Suppressor macrophage treated with lipopolysaccharide for 1 hour (primary cell): ENCODE data around the gene HIGD1C.
"Not testable (repeated sequence)": the region's sequence is repeated elsewhere in the genome, so short reads cannot be mapped to it uniquely, and the experiment has no call there.

Experiments used
- DNase-seq, 3 donors: peaks; one replicate each; pipeline ENCODE4 v3.0.0-alpha.2; 2020 to 2022

HIGD1C gene

GRCh38 chr12:50952510-50952909 is at the start of gene HIGD1C:
Gene HIGD1C, plus strand, starts transcription at chr12:50952544. Its CDS starts 1,455 bp downstream, at chr12:50953999.
- no peak for DNase-seq

- DNase-seq, result not testable (repeated sequence)
Observed at GRCh38 chr12:50908479-50908878, 43.9 kb upstream of the HIGD1C start.

- not testable (repeated sequence) for DNase-seq
Observed at GRCh38 chr12:50912361-50912760, 40.0 kb upstream of the HIGD1C start.

DNA sequence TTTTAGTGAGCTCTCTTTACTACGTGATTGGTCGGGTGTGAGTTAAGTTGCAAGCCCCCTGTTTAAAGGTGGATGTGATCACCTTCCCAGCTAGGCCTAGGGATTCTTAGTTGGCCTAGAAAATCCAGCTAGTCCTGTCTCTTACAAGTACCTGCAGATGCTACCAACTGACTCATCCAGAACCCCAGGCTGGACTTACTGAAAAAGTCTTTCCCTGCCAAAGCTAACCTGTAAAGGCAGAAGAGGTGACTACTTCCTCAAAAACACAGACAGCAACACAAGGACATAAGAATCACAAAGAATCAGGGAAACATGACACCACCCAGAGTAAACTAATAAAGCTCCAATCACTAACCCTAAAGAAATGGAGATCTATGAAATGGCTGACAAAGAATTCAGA is 39.1 kb upstream of the HIGD1C start:
- DNase-seq, result no peak

DNA sequence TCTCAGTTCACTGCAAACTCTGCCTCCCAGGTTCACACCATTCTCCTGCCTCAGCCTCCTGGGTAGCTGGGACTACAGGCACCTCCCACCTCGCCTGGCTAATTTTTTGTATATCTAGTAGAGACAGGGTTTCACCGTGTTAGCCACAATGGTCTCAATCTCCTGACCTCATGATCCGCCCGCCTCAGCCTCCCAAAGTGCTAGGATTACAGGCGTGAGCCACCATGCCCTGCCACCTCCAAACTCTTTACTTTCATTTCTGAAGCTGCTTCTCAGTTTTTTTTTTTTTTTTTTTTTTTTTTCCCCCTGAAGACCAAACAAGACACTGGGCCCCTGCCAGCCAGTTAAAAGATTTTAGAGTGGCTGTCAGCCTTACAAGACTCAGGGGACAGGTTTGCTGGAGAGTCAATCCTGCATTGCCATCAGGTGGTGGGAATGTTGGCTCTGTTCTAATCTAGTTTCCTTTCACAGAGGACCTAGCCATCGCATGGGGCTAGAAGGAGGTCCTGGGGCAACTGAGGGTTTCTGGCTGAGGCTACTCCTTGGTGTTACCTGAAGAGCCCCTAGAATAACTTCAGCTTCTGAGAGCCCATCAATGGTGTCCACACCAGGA is 37.4 kb upstream of the HIGD1C start:
- no peak for DNase-seq

DNA sequence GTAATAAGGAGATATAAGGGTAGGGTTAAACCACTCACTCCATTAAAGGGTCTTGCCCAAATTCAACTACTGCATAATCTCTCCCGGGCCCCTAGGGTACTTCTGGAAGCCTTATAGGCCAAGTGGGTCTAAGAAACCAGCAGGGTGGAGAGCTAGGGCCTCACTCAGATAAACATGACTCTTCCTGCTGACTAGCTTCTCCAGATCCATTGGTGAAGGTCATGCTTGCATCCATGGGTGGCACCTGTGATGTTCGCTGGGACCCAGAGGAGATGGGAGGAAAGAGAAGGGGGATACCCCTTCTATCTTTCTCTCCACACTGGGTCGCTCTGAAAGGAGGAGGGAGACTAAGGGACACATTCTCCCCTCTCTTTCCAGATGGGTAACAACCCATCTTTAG is 36.1 kb upstream of the HIGD1C start:
- no peak for DNase-seq

DNA sequence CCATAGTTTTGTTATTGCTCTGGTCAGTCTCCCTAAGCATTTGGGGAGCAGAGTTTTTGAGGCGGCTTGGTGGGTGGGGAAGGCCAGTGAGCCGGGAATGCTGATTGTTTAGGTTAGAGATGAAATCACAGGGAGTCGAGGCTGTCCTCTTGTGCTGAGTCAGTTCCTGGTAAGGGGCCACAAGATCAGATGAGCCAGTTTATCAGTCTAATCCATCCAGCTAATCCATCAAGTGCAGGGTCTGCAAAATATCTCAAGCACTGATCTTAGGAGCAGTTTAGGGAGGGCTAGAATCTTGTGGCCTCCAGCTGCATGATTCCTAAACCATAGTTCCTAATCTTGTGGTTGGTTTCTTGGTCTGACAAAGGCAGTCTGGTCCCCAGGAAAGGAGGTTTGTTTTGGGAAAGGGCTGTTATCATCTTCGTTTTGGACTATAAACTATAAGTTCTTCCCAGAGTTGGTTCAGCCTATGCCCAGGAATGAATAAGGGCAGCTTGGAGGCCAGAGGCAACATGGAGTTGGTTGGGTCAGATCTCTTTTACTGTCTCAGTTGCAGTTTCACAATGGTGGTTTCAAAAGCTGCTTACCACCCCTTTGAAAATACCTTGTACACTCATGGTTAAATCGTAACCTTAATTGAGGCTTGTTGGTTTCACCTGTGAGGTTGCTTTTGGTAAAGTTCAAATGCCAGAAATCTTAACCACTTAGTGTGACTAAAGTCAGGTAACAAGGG is 33.6 kb upstream of the HIGD1C start:
- no peak for DNase-seq

- DNase-seq, result no peak
Observed at GRCh38 chr12:50922820-50923219, 29.5 kb upstream of the HIGD1C start.

DNA sequence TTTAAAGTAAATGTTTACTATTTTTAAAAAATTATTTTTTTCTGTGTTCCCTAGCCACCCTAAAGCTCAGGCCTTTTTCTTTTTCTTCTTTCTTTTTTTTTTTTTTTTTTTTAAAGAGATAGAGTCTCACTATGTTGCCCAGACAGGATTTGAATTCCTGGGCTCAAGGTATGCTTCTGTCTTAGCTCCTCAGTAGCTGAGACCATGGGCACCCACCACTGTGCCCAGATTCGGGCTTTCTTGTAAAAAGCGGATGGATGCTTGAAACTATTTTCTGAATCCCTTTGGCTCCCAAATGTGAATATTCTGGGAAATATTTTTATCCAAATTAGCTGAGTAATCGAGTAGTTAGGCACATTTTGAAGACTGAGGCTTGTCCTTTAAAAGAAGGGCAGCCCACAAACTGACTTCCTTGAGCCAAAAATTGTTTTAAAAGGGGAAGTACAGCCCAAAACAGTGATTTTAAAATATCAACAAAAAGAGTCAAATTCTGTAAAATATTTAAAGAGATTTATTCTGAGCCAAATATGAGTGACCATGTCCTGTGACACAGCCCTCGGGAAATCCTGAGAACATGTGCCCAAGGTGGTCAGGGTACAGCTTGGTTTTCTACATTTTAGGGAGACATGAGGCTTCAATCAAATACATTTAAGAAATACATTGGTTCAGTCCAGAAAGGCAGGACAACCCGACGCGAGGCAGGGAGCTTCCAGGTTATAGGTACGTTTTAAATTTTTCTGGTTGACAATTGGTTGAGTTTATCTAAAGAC is 28.8 kb upstream of the HIGD1C start:
- DNase-seq, result peak in 2 of 3 donors; percentile 39 to 44

GRCh38 chr12:50924131-50924438 is 28.3 kb upstream of the HIGD1C start:
- no peak for DNase-seq

DNA sequence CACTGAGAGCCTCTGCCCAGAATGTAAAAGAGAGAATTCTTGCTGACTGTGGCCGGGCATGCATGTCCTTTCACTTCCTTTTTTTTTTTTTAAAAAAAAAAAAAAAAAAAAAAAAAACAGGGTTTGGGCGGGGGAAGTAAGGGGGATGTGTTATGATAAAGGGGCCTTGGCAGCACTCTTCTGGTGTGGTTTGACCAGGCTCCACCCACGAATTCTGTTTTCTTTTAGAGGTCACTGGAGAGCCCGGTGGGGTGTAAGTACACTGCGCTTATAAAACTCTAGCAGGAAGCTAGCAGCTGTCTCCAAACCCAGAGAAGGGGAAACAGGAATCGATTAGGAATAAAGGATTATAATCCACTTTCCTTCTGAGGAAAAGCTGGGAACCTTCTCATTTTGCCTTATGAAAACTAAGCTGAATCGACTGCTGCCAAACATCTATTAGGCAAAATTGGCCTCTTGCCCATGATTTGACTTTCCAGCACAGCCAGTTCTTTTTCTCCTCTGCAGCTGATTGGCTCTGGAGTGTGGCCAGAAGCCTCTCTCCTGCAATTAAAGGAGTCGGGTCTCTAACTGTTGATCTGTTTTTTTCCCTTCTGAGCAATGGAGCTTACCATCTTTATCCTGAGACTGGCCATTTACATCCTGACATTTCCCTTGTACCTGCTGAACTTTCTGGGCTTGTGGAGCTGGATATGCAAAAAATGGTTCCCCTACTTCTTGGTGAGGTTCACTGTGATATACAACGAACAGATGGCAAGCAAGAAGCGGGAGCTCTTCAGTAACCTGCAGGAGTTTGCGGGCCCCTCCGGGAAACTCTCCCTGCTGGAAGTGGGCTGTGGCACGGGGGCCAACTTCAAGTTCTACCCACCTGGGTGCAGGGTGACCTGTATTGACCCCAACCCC is 27.7 kb upstream of the HIGD1C start:
- peak; percentile 79 to 89 (median 87) for DNase-seq

DNA sequence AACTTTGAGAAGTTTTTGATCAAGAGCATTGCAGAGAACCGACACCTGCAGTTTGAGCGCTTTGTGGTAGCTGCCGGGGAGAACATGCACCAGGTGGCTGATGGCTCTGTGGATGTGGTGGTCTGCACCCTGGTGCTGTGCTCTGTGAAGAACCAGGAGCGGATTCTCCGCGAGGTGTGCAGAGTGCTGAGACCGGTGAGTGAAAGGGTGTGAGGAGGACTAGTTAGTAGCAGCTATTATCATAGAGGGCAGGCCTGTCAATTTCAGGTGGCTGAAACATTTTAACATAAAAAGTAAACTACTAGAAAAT is 27.0 kb upstream of the HIGD1C start:
- no peak for DNase-seq

GRCh38 chr12:50925920-50926319 is 26.4 kb upstream of the HIGD1C start:
- DNase-seq, result no peak

- no peak for DNase-seq
Observed at GRCh38 chr12:50926415-50926814, 25.9 kb upstream of the HIGD1C start.

GRCh38 chr12:50926932-50927331 is 25.4 kb upstream of the HIGD1C start:
- DNase-seq, result not testable (repeated sequence)

DNA sequence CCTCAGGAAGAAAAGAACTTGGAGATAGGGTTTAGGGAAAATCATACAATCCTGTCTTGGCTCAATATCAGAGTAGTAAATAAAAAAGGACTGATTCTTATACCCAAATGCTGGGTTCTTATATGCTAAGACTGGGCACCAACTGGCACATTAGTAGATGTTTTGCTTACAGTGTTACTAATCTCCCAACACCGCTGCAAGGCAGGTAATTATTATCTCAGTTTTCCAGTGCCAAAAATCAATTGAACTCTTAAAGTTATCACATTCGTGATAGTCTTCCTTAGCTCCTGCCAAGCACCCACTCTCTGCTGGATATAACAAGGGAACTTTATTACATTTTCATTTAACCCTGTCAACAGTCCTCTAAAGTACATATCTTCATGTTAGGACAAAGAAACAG is 25.0 kb upstream of the HIGD1C start:
- no peak for DNase-seq

GRCh38 chr12:50927766-50928224 is 24.5 kb upstream of the HIGD1C start:
- no peak for DNase-seq

- no peak for DNase-seq
Observed at GRCh38 chr12:50928392-50928791, 24.0 kb upstream of the HIGD1C start.

GRCh38 chr12:50929831-50930230 is 22.5 kb upstream of the HIGD1C start:
- DNase-seq, result no peak

DNA sequence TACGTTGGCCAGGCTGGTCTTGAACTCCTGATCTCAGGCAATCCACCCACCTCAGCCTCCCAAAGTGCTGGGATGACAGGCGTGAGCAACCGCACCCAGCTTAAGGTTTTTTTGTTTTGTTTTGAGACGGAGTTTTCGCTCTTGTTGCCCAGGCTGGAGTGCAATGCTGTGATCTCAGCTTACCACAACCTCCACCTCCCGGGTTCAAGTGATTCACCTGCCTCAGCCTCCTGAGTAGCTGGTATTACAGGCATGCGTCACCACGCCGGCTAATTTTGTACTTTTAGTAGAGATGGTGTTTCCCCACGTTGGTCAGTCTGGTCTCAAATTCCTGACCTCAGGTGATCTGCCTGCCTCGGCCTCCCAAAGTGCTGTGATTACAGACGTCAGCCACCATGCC is 21.9 kb upstream of the HIGD1C start:
- DNase-seq, result not testable (repeated sequence)

GRCh38 chr12:50932787-50933280 is 19.5 kb upstream of the HIGD1C start:
- no peak for DNase-seq

DNA sequence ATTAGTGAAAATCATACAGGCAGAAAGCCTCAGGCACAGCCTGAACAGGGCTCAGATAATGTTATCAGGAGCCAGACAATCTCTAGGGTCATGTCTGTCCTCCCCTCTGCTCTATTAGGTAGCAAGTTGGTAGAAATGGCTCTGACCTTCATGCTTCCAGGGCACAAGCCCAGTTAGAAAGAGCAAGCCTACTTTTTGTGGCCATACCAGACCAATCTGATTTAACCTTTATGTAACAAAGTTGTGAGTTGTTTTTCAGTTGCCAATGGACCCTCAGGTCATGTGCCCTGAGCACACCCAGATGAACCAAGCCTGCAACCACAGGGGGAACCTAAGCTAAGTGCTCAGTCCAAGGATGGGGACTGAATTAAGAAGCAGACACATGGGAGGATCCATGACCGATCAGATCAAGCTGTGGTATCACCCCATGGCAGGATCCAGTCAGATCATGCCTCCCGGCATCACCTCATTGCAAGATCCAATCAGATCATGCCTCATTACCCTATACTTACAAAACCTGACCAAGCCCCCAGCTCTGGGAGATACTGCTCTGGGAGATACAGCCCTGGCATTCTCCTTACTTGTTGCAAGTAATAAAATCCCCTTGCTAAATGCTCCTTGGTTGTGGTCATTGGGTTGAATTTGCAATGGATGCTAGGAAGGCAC is 18.8 kb upstream of the HIGD1C start:
- peak in 1 of 3 donors; percentile 40 for DNase-seq
